Measurements from ENCODE around the gene ALB. TPM values are rescaled to one million over a fixed set of nuclear protein-coding genes. Genes with fewer than 3 reads are reported as not detected.

Gene ALB
- total and polyA plus RNA-seq, 7 experiments from 2014 or later, result 0.45 to 0.96 TPM; not detected in 5

- no peak within 1 kb of the TSS for H3K4me3 ChIP-seq (ENCODE audit: low read length)
- no peaks in the 10 kb centered on the region for H3K4me1 ChIP-seq (ENCODE audit: control insufficient read depth in 2 of 2, insufficient read depth in 2 of 2, low read length in 2 of 2)
- Mint-ChIP-seq H3K27ac (no peak within 1 kb of the TSS), H3K27me3 (peaks cover 0 to 16% (median 5%) of the 10 kb centered on the region in 5 donors), H3K36me3 (no peaks in the 10 kb centered on the region), H3K4me3 (no peak within 1 kb of the TSS), H3K9me3 (no peaks in the 10 kb centered on the region), H3K4me1 (no peaks in the 10 kb centered on the region)
- DNase-seq (no peak), ATAC-seq (no peak)
- intact Hi-C loops (cut with micrococcal nuclease), result no loop called here
- H3K36me3 ChIP-seq (ENCODE audit: control insufficient read depth in 2 of 3, insufficient read depth in 3 of 3, low read length in 3 of 3), result no peaks in the 10 kb centered on the region
- no peak within 1 kb of the TSS for H3K27ac ChIP-seq (ENCODE audit: low read depth, low read length)
- ChIA-PET CTCF (no interaction called here), POLR2A (no interaction called here)
- no peaks in the 10 kb centered on the region for H3K27me3 ChIP-seq (ENCODE audit: control insufficient read depth in 2 of 2, insufficient read depth in 2 of 2, low read length in 2 of 2)
- H3K9me3 ChIP-seq (ENCODE audit: control insufficient read depth in 2 of 3, low read length in 3 of 3), result no peaks in the 10 kb centered on the region
These were observed 31.9 kb downstream of the ALB start, which contains the start of gene AFP for GRCh38 chr4:73435984-73436383. TSS of gene AFP (plus strand) at chr4:73436221. CDS start at chr4:73436263, 42 bp downstream.

DNA sequence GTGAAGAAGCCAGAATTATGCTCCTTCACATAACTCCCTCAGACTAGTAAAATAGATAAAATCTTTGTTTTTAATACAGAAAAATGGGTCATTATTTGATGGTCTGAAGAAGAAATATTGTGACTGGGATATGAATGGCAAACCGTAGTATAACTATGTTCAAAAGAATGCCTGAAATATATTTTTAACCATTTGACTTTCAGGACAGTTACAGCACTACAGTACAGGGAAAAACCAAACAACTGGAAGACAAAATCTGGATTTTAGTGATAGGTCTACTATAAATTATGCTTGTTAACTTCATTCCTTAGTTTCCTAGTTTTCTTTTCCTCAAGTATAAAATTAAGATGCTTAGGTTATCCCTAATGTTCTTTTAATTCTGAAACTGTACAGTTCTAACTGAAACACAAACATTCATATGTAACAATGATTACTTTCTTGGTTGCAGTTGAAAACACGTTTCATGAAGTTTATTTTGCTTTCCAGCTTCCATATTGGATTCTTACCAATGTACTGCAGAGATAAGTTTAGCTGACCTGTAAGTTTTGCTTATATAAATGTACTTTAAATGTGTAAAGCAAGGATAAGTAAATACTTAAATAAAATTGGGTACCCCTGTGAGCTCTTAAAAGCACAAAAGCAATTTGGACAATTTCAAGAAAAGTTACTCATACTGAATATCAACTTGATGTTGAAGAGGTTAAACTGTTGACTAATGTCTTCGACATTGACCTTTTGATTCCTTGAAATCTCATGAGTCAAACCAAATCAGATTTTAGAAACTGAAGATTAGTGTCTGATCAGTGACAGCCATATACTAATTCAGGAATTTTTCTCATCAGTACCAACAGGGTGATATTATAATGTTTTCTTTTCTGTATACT is 32.8 kb downstream of the ALB start:
- POLR2A ChIA-PET, result no interaction called here
- Histone ChIP-seq H3K27ac (ENCODE audit: low read depth, low read length) (no peak overlapping the region), H3K9me3 (ENCODE audit: control insufficient read depth in 2 of 3, low read length in 3 of 3) (no peaks in the 10 kb centered on the region), H3K36me3 (ENCODE audit: control insufficient read depth in 2 of 3, insufficient read depth in 3 of 3, low read length in 3 of 3) (no peaks in the 10 kb centered on the region), H3K27me3 (ENCODE audit: control insufficient read depth in 2 of 2, insufficient read depth in 2 of 2, low read length in 2 of 2) (no peaks in the 10 kb centered on the region), H3K4me1 (ENCODE audit: control insufficient read depth in 2 of 2, insufficient read depth in 2 of 2, low read length in 2 of 2) (no peaks in the 10 kb centered on the region), H3K4me3 (ENCODE audit: low read length) (no peak overlapping the region)
- Mint-ChIP-seq H3K27ac (no peak overlapping the region), H3K36me3 (no peaks in the 10 kb centered on the region), H3K4me1 (no peaks in the 10 kb centered on the region), H3K4me3 (no peak overlapping the region), H3K27me3 (peaks cover 3 to 16% (median 5%) of the 10 kb centered on the region in 5 donors), H3K9me3 (no peaks in the 10 kb centered on the region)
- intact Hi-C loops (cut with micrococcal nuclease), result no loop called here
- ATAC-seq (no peak), DNase-seq (no peak)
- CTCF ChIA-PET, result no interaction called here

GRCh38 chr4:73437558-73437956 is 33.5 kb downstream of the ALB start:
- no peaks in the 10 kb centered on the region for H3K36me3 ChIP-seq (ENCODE audit: control insufficient read depth in 2 of 3, insufficient read depth in 3 of 3, low read length in 3 of 3)
- ATAC-seq (no peak), DNase-seq (no peak)
- H3K27me3 Mint-ChIP-seq, result peaks cover 3 to 20% (median 5%) of the 10 kb centered on the region in 5 donors
- H3K4me1 Mint-ChIP-seq, result no peaks in the 10 kb centered on the region
- peaks cover 0 to 1% (median 0%) of the 10 kb centered on the region in 11 donors for H3K9me3 Mint-ChIP-seq
- POLR2A ChIA-PET, result no interaction called here
- no peaks in the 10 kb centered on the region for H3K9me3 ChIP-seq (ENCODE audit: control insufficient read depth in 2 of 3, low read length in 3 of 3)
- no peaks in the 10 kb centered on the region for H3K4me1 ChIP-seq (ENCODE audit: control insufficient read depth in 2 of 2, insufficient read depth in 2 of 2, low read length in 2 of 2)
- H3K27me3 ChIP-seq (ENCODE audit: control insufficient read depth in 2 of 2, insufficient read depth in 2 of 2, low read length in 2 of 2), result no peaks in the 10 kb centered on the region
- CTCF ChIA-PET, result no interaction called here
- no peak overlapping the region for H3K4me3 ChIP-seq (ENCODE audit: low read length)
- intact Hi-C loops (cut with micrococcal nuclease), result no loop called here
- no peaks in the 10 kb centered on the region for H3K36me3 Mint-ChIP-seq
- H3K4me3 Mint-ChIP-seq, result no peak overlapping the region
- H3K27ac Mint-ChIP-seq, result no peak overlapping the region
- H3K27ac ChIP-seq (ENCODE audit: low read depth, low read length), result no peak overlapping the region

DNA sequence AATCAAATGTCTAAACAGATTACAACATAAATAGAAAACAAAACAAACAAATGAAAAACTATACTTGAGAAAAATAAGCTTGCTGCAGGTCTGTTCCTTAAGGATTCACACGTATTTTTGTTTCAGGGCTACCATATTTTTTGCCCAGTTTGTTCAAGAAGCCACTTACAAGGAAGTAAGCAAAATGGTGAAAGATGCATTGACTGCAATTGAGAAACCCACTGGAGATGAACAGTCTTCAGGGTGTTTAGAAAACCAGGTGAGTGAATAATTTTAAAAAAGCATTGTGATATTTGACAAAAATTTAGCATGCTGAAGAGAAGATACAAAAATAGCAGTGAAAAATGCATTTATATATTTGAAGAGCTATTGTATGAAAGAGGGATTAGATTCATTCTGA is 34.0 kb downstream of the ALB start:
- H3K27ac Mint-ChIP-seq, result no peak overlapping the region
- no peak for ATAC-seq
- H3K4me3 Mint-ChIP-seq, result no peak overlapping the region
- intact Hi-C loops (cut with micrococcal nuclease), result no loop called here
- no peaks in the 10 kb centered on the region for H3K9me3 ChIP-seq (ENCODE audit: control insufficient read depth in 2 of 3, low read length in 3 of 3)
- CTCF ChIA-PET, result no interaction called here
- no peaks in the 10 kb centered on the region for H3K36me3 ChIP-seq (ENCODE audit: control insufficient read depth in 2 of 3, insufficient read depth in 3 of 3, low read length in 3 of 3)
- H3K4me3 ChIP-seq (ENCODE audit: low read length), result no peak overlapping the region
- no peak overlapping the region for H3K27ac ChIP-seq (ENCODE audit: low read depth, low read length)
- POLR2A ChIA-PET, result no interaction called here
- no peaks in the 10 kb centered on the region for H3K4me1 Mint-ChIP-seq
- H3K27me3 Mint-ChIP-seq, result peaks cover 3 to 22% (median 5%) of the 10 kb centered on the region in 5 donors
- H3K4me1 ChIP-seq (ENCODE audit: control insufficient read depth in 2 of 2, insufficient read depth in 2 of 2, low read length in 2 of 2), result no peaks in the 10 kb centered on the region
- DNase-seq, result no peak
- peaks cover 0 to 2% (median 0%) of the 10 kb centered on the region in 11 donors for H3K9me3 Mint-ChIP-seq
- no peaks in the 10 kb centered on the region for H3K27me3 ChIP-seq (ENCODE audit: control insufficient read depth in 2 of 2, insufficient read depth in 2 of 2, low read length in 2 of 2)
- H3K36me3 Mint-ChIP-seq, result no peaks in the 10 kb centered on the region

DNA sequence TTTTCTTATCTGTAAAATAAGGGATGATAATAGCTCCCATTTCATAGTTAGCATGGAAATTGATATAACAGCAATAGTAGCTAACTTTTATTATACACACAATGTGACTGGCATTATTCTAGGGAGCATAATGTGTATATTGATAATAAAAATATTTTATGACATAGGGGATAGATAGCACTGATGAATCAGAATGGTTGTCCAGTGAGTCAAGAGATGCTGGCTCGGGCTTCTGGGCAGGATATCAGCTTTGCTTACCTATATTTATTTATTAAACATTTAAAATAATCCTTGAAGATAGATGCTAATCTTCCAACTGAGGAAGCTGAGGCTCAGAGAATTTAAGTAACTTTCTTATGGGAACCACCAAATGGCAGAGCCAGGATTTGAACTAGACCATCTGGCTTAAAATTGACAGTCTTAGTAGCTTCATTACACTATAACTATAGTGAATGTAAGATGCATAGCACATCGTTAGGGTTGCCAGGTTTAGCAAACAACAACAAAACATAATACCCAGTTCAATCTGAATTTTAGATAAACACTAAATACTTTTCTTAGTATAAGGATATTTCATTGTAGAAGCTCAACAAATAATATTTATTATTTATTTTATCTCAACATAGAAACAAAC is 34.6 kb downstream of the ALB start:
- ATAC-seq (no peak), DNase-seq (no peak)
- Histone ChIP-seq H3K27ac (ENCODE audit: low read depth, low read length) (no peak overlapping the region), H3K4me1 (ENCODE audit: control insufficient read depth in 2 of 2, insufficient read depth in 2 of 2, low read length in 2 of 2) (no peaks in the 10 kb centered on the region), H3K36me3 (ENCODE audit: control insufficient read depth in 2 of 3, insufficient read depth in 3 of 3, low read length in 3 of 3) (no peaks in the 10 kb centered on the region), H3K9me3 (ENCODE audit: control insufficient read depth in 2 of 3, low read length in 3 of 3) (no peaks in the 10 kb centered on the region), H3K4me3 (ENCODE audit: low read length) (no peak overlapping the region), H3K27me3 (ENCODE audit: control insufficient read depth in 2 of 2, insufficient read depth in 2 of 2, low read length in 2 of 2) (no peaks in the 10 kb centered on the region)
- H3K27ac Mint-ChIP-seq, result no peak overlapping the region
- no peaks in the 10 kb centered on the region for H3K4me1 Mint-ChIP-seq
- H3K36me3 Mint-ChIP-seq, result no peaks in the 10 kb centered on the region
- POLR2A ChIA-PET, result no interaction called here
- peaks cover 0 to 2% (median 0%) of the 10 kb centered on the region in 11 donors for H3K9me3 Mint-ChIP-seq
- H3K4me3 Mint-ChIP-seq, result no peak overlapping the region
- intact Hi-C loops (cut with micrococcal nuclease), result no loop called here
- CTCF ChIA-PET, result no interaction called here
- H3K27me3 Mint-ChIP-seq, result peaks cover 3 to 22% (median 5%) of the 10 kb centered on the region in 5 donors

DNA sequence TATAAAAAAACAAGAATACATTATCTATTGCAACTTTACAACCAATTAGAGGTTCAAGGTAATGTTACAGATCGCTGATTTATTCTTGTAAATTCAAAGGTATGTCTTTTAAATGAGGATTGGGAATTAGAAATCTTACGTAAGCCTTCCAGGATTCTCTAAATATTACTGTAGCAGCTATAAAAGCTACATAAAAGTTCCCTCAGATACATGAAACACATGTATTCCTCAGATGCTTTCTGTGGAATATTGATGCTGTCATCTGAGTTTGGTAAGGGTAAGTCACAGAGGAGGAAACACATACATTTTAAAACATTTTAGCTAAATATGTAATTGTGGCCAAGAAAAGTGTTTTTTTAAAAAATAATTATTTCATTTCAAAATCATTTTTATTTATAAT is 35.4 kb downstream of the ALB start:
- Histone ChIP-seq H3K27ac (ENCODE audit: low read depth, low read length) (no peak overlapping the region), H3K4me3 (ENCODE audit: low read length) (no peak overlapping the region), H3K36me3 (ENCODE audit: control insufficient read depth in 2 of 3, insufficient read depth in 3 of 3, low read length in 3 of 3) (no peaks in the 10 kb centered on the region), H3K9me3 (ENCODE audit: control insufficient read depth in 2 of 3, low read length in 3 of 3) (no peaks in the 10 kb centered on the region), H3K27me3 (ENCODE audit: control insufficient read depth in 2 of 2, insufficient read depth in 2 of 2, low read length in 2 of 2) (no peaks in the 10 kb centered on the region), H3K4me1 (ENCODE audit: control insufficient read depth in 2 of 2, insufficient read depth in 2 of 2, low read length in 2 of 2) (no peaks in the 10 kb centered on the region)
- peaks cover 0 to 2% (median 0%) of the 10 kb centered on the region in 11 donors for H3K9me3 Mint-ChIP-seq
- no peaks in the 10 kb centered on the region for H3K36me3 Mint-ChIP-seq
- H3K4me3 Mint-ChIP-seq, result no peak overlapping the region
- ChIA-PET POLR2A (no interaction called here), CTCF (no interaction called here)
- H3K27me3 Mint-ChIP-seq, result peaks cover 3 to 22% (median 5%) of the 10 kb centered on the region in 5 donors
- ATAC-seq (no peak), DNase-seq (no peak)
- no peaks in the 10 kb centered on the region for H3K4me1 Mint-ChIP-seq
- intact Hi-C loops (cut with micrococcal nuclease), result no loop called here
- no peak overlapping the region for H3K27ac Mint-ChIP-seq

- POLR2A ChIA-PET, result no interaction called here
- Histone ChIP-seq H3K36me3 (ENCODE audit: control insufficient read depth in 2 of 3, insufficient read depth in 3 of 3, low read length in 3 of 3) (no peaks in the 10 kb centered on the region), H3K27ac (ENCODE audit: low read depth, low read length) (no peak overlapping the region), H3K4me1 (ENCODE audit: control insufficient read depth in 2 of 2, insufficient read depth in 2 of 2, low read length in 2 of 2) (no peaks in the 10 kb centered on the region), H3K27me3 (ENCODE audit: control insufficient read depth in 2 of 2, insufficient read depth in 2 of 2, low read length in 2 of 2) (no peaks in the 10 kb centered on the region), H3K9me3 (ENCODE audit: control insufficient read depth in 2 of 3, low read length in 3 of 3) (no peaks in the 10 kb centered on the region), H3K4me3 (ENCODE audit: low read length) (no peak overlapping the region)
- Mint-ChIP-seq H3K27me3 (peaks cover 3 to 22% (median 5%) of the 10 kb centered on the region in 5 donors), H3K9me3 (peaks cover 0 to 2% (median 0%) of the 10 kb centered on the region in 11 donors), H3K27ac (no peak overlapping the region), H3K4me3 (no peak overlapping the region), H3K4me1 (no peaks in the 10 kb centered on the region), H3K36me3 (no peaks in the 10 kb centered on the region)
- ATAC-seq (no peak), DNase-seq (no peak)
- CTCF ChIA-PET, result no interaction called here
- intact Hi-C loops (cut with micrococcal nuclease), result no loop called here
These were observed 35.9 kb downstream of the ALB start for GRCh38 chr4:73439991-73440390.

Measured in naive thymus-derived CD4-positive, alpha-beta T cell (primary cell).